Hippocampal formation (tissue), 2 donors: ENCODE results near the gene MLH3.

Experiments
- DNase-seq, 2 donors: peaks; one replicate each; lab custom pipeline; 2025; lab: John Stamatoyannopoulos, UW

MLH3 gene

DNA sequence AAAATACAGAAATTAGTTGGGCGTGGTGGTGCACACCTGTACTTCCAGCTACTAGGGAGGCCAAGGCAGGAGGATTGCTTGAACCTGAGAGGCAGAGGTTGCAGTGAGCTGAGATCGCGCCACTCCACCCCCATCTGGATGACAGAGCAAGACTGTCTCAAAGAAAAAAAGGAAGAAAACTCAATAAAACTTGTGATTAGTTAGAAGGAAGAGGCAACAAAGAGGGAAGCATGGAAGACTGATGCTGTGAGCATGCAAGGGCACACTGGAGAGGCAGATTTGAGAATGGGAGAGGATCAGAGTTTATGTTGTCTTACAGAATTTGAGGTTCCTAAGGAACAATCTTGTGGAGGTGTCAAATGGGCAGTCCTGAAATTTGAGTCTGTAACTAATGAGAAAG lies 15.4 kb upstream of the MLH3 start:
- DNase-seq: no peak

DNA sequence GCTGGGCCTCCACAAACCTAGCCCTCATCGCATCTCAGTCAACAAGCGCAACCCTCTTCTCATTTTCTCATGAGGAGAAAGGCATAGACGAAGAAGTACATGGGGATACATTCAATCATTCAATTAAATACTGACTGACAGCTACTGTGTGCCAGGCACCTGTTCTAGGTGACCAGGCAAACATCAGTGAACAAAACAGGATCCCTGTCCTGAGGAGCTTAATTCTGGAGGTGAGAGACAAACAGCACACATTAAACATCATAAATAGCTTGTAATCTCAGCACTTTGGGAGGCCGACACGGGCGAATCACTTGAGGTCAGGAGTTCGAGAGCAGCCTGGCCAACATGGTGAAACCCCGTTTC lies 12.9 kb upstream of the MLH3 start:
- DNase-seq: no peak

GRCh38 chr14:75063491-75064204 lies 12.4 kb upstream of the MLH3 start, which contains the start of gene ACYP1:
Gene ACYP1 (minus strand): TSS chr14:75064024. CDS start chr14:75063553, 471 bp downstream.
- DNase-seq: peak; percentile 86

DNA sequence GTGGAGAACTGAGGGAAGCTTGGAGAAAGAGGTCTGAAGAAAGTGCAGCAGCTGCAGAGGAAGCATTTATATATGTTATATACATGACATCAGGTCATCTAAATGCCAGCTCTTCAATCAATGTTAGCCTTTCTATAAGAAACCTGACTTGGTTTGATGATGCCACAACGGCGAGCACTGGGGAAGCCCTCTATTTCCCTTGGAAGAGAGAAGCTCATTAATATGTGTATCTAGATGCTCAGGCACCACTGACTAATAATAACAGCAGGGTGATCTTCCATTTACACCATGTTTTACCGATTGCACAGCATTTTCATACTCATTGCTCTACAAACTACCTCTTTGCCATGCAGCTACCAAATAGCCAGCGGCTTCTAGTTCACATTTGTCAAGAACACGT lies 11.7 kb upstream of the MLH3 start:
- no peak for DNase-seq

GRCh38 chr14:75060420-75060819 lies 9.2 kb upstream of the MLH3 start:
- DNase-seq: no peak

- no peak for DNase-seq
These were observed 8.4 kb upstream of the MLH3 start for GRCh38 chr14:75059642-75060041.

DNA sequence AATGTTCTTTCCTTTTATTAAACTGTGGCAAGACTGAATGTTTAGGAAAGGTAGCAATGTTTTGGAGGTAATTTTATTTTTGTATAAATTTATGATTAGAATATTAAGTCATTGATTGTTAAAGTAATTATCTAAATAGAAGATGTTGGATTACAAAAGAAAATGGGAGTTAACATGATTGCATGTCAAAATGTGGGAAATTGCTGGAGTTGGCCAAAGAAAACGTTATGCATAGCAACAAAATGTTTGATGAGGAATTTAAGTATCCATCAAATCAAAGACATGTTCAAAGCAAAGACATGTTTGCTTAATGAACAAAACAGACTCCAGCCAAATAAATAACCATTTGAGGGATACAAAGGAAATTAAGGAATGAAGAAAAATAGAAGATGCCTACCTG lies 3.2 kb upstream of the MLH3 start:
- no peak for DNase-seq

DNA sequence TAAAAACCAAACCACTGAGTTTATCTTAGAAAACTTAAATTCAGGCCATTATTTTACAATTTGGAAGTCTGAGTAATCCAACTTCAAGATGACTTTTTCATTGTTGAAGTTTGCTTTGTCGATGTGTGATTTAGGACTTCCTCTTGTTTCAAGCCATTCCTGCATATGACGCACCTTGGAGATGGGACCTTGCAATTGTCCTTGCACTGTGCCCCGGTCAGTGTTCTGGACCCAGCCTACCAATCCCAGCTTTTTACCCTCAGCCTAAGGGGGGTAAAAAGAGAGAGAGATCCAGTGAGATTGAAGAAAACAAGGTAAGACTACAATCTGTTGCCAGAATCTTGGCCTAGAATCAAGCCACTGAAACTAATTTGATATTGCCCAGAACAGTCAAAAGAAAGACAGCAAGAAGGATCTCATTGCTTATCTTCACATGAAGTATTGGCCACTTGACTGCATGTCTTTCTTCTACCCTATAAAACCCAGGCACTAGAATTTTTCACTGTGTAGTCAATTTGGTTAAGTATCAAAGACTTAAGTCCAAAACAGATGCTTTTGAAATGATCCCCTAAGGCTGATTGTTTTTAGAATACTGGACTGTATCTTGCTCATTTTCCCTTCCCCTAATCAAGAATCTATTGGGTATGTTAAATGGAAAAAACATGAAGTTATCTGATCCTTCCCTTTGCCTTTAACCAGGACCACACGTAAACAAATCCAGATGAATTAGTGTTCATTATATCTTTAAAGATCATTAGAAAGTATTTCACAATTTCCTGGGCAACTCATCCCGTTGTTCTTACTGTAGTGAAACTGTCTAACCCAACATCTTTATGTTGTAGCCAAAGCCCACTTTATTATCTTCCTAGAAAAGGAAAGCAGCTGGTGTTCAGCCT lies 2.4 kb upstream of the MLH3 start:
- DNase-seq: no peak

DNA sequence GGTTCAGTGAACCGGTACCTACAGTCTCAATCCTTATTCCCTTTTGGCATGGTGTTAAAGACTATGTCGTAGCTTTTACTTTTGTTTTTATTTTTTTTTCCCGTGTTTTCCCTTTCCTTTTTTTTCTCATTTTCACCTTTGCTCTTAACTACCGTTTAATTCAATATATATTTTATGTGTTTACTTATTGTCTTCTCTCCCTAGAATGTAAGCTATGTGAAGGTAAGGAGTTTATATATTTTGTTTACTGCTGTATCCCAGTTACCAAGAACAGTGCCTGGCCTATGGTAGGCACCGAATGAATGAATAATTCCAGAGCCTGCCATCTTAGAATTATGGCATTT lies 261 bp upstream of the MLH3 start:
- DNase-seq: no peak

GRCh38 chr14:75049731-75050201 lies 1.5 kb downstream of the MLH3 start:
- no peak for DNase-seq

GRCh38 chr14:75049136-75049535 lies 2.1 kb downstream of the MLH3 start:
- DNase-seq: peak; percentile 15 to 50

- peak in 1 of 2 donors; percentile 15 for DNase-seq
These were observed 3.2 kb downstream of the MLH3 start for GRCh38 chr14:75048101-75048500.

DNA sequence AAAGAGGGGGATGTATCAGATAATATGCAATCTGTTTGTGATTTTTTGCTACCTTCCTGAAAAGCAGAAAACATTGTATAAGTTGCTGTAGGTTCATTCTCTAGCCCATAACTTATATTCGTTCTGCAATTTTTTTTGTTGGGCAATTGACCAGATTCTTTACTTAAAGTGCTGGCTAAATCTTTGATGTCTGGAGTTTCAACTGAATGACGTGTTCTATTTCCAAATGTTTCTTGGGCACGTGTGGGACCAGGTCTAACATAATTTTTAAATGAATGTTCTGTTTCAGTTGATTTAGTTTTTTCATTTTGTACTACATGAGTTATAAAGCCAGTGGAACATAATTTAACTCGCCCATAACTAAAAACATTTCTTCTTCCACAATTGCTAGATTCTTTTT lies 3.8 kb downstream of the MLH3 start:
- DNase-seq: no peak

- no peak for DNase-seq
These were observed 4.4 kb downstream of the MLH3 start for GRCh38 chr14:75046899-75047298.

DNA sequence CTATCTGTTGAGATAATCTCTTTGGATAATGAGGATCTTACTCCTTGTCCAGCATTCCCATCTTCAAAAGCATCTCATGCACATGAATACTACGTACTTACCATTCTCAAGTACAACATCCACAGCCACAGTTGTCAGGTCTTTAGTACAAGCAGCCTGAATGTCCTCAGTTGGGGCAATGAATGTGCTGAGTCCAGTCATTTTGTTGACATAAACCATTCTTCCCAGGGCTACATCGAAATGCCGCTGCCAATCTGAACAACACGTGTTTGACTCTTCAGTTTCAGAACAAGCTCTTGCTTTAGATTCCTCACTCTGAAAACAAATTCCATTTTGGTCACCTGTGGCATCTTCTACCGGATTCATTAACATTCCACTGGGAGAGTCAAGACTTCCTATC lies 5.0 kb downstream of the MLH3 start:
- DNase-seq: no peak

DNA sequence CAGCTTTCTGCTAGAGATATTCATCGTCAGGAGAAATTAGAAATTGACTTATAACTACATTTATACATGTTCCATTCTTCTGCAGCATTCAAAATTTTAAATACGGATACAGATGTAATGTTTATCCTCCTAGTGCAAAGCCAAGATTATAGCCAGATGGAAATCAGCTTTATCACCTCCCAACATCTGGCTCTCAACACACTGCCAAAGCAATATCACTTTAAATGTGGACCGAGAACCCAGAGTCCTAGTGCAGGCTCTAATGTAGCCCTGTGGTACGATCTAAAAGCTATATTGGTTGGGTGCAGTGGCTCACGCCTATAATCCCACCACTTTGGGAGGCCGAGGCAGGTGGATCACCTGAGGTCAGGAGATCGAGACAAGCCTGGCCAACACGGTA lies 6.5 kb downstream of the MLH3 start:
- DNase-seq: no peak

- no peak for DNase-seq
These were observed 6.9 kb downstream of the MLH3 start for GRCh38 chr14:75044322-75044721.

DNA sequence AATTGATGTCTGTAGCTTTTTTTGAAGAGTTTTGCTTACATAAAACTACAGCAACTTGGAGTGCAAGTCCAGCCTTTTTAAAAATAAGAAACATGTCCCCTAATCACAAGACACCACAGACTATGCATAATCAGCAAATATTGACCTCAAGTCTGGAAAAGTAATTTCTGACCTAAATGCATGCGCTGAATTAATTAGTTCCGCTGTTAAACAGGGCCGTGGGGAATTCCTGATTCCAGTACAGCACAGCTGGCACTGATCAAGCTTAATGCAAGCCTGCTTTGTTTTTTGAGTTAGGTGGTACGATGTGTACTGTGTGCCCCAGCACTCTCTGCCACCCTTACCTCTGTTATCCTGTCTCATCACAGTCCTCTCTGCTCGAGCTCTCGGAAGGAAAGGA lies 9.2 kb downstream of the MLH3 start:
- no peak for DNase-seq

DNA sequence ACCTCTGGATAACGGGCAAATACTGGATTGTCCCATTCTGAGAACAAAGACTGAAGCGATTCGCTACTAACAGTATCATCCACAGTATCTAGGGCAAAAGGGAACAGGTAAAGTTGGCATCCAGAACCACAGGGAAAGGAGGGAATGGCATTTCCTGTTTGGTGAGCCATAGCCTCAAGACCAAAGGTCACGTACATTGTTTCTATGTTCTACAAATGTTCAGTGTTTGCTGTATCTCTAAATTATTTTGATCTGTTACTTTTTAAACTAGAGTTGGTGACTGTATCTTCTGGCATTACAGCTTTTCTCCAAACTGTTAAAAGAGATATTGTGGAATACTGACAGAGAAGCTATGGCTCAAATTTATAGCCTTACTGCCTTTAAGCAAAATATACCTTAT lies 9.7 kb downstream of the MLH3 start:
- no peak for DNase-seq

DNA sequence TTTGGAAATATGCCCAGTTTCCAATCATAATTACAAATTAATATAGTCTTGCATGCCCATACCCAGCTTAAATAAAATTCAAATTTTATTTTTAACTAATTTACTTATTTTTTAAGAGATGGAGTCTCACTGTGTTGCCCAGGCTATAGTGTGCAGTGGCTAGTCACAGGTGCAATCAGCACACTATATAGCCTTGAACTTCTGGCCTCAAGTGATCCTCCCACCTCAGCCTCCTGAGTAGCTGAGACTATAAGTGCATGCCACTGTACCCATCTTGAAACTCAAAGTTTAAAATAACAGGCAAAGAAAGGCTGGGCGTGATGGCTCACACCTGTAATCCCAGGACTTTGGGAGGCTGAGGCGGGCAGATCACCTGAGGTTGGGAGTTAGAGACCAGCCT lies 10.3 kb downstream of the MLH3 start:
- no peak for DNase-seq

DNA sequence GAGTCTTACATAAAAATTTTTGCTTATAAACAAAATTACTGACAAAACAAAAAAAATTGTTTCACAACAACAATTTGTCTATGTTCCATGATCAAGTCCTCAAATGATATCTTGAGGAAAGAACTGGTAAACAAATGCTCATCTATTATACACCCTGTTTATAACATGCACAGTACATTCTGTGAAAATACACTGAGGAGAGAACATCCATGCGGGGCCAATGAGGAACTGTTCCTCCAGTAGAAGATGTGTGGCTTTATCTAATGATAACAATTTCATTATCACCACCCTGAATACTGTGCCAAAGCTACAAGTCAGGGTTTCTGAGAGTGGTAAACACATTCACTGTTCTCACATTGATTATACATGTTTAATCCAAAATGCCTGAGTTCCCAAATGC lies 10.8 kb downstream of the MLH3 start:
- DNase-seq: no peak

GRCh38 chr14:75032939-75033338 lies 18.3 kb downstream of the MLH3 start:
- no peak for DNase-seq

- no peak for DNase-seq
These were observed 21.1 kb downstream of the MLH3 start for GRCh38 chr14:75030147-75030546.
